ENCODE measurements around the gene HLTF.
"Not testable (repeated sequence)": the region's sequence is repeated elsewhere in the genome, so short reads cannot be mapped to it uniquely, and the experiment has no call there.

HLTF gene, protein sequence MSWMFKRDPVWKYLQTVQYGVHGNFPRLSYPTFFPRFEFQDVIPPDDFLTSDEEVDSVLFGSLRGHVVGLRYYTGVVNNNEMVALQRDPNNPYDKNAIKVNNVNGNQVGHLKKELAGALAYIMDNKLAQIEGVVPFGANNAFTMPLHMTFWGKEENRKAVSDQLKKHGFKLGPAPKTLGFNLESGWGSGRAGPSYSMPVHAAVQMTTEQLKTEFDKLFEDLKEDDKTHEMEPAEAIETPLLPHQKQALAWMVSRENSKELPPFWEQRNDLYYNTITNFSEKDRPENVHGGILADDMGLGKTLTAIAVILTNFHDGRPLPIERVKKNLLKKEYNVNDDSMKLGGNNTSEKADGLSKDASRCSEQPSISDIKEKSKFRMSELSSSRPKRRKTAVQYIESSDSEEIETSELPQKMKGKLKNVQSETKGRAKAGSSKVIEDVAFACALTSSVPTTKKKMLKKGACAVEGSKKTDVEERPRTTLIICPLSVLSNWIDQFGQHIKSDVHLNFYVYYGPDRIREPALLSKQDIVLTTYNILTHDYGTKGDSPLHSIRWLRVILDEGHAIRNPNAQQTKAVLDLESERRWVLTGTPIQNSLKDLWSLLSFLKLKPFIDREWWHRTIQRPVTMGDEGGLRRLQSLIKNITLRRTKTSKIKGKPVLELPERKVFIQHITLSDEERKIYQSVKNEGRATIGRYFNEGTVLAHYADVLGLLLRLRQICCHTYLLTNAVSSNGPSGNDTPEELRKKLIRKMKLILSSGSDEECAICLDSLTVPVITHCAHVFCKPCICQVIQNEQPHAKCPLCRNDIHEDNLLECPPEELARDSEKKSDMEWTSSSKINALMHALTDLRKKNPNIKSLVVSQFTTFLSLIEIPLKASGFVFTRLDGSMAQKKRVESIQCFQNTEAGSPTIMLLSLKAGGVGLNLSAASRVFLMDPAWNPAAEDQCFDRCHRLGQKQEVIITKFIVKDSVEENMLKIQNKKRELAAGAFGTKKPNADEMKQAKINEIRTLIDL

GRCh38 chr3:149086232-149086988 lies at the start of gene HLTF:
HLTF (minus strand) TSS chr3:149086533; CDS start chr3:149086336, 197 bp downstream.
- peak; percentile 99 for DNase-seq (ENCODE audit: low read depth)

DNA sequence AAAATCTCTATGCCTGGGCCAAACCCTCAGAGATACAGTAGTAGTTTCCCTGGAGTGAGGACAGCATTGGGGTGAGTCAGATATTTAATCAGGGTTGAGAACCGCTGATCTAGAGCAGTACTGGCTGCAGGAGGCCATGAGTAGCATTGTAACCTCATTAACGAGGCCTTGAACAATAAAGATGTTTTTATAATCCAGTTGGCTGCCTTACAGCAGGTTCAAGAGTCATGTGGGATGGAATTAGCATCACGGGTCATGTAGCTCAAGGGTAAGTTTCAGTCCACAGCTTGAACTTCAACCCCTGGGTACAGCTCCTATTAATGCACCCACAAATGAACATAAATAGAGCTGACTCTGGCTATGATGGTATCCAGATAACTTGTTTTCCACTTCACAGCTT lies 48.2 kb upstream of the HLTF start:
- DNase-seq (ENCODE audit: low read depth): peak; percentile 75

DNA sequence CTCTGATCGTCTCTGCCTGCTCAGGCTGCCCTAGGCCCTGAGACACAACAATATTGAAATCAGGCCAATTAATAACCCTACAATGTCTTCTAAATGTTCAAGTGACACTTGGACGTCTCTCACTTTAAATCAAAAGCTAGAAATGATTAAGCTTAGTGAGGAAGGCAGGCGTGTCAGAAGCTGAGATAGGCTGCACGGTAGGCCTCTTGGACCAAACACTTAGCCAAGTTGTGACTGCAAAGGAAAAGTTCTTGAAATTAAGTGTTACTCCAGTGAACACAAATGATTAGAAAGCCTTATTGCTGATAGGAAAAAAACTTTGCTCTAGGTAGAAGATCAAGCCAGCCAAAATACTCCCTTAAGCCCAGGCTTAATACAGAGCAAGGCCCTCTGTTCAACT lies 45.3 kb upstream of the HLTF start:
- DNase-seq (ENCODE audit: low read depth): no peak

GRCh38 chr3:149129326-149130205 lies 43.2 kb upstream of the HLTF start, which contains the start of gene HPS3:
HPS3 (plus strand) TSS chr3:149129638; CDS start chr3:149129724, 86 bp downstream.
- peak; percentile 81 for DNase-seq (ENCODE audit: low read depth)

GRCh38 chr3:149128821-149129220 lies 42.5 kb upstream of the HLTF start:
- peak; percentile 6 for DNase-seq (ENCODE audit: low read depth)

GRCh38 chr3:149122721-149123578 lies 36.6 kb upstream of the HLTF start:
- DNase-seq (ENCODE audit: low read depth): no peak

- DNase-seq (ENCODE audit: low read depth): peak; percentile 70
Observed at GRCh38 chr3:149120051-149120972, 34.0 kb upstream of the HLTF start.

DNA sequence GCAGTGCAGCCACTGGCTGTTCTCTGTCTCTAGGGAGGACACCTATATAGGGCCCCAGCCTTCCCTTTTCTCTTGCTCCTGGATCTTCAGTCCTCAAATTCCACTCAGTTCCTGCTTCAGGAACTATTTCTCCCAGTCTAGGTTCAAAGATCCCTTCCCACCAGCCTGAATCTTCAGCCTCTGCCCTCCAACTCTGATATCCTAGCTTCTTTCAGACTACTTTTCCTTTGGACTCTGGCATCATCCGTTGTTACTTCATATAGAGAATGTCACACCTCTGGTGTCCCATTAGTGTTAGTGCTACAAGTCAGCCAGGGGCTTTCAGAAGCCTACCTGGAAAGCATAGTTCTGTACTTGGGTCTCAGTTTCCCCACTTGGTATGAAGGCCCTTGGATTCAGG lies 33.1 kb upstream of the HLTF start:
- DNase-seq (ENCODE audit: low read depth): no peak

DNA sequence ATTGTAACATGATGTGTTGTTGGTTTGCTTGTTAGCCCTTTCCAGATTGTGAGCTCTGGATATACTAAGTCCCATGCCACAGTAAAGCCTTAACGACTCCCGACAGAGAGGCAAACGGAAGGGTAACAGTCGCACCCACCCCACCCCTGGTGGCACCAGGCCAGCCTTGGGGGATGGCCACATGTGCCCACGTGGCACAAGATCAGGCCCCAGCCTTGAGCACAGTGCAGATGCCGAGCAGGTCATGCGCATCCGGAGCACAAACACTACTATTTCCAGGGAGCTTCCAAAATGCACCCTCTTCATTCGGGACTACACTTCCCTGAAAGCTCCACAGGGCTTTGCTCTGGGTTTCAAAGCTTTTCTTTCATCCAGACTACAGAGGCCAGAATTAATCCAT lies 32.4 kb upstream of the HLTF start:
- no peak for DNase-seq (ENCODE audit: low read depth)

GRCh38 chr3:149115114-149115513 lies 28.8 kb upstream of the HLTF start:
- no peak for DNase-seq (ENCODE audit: low read depth)

DNA sequence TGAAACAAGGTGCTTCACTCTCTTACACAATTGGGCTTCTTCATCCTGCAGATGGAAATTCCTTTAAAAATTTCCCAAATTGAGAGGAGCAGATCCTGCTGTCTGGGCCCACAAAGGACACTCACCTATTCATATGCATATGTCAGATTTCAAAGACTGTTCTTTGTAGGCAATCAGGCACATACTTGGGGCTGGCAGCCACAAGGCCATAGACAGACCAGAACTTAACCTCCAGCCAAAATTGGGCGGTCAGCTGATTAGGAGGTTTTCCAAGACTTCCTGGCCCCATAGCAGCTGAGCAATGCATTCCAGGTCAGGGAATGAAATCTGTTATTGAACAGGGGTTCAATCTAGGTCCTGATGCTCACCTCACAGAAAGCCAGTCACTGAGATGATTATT lies 28.1 kb upstream of the HLTF start:
- no peak for DNase-seq (ENCODE audit: low read depth)

DNA sequence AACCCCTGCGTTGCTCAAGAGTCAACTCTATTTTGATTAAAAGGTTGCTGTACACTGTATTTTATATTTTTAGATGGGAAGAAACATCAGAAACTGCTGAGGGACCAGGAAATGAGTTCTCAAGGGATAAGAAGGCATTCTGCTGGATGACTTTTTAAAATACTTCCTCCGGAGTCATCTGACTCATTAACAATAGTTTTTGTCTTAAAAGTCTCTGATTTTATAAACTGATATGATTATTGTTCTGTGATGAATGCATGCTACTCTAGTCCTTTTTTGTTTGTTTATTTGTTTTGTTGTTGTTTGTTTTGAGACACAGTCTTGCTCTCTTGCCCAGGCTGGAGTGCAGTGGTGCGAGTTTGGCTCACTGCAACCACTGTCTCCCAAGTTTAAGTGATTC lies 18.2 kb upstream of the HLTF start:
- no peak for DNase-seq (ENCODE audit: low read depth)

GRCh38 chr3:149101641-149102040 lies 15.3 kb upstream of the HLTF start:
- DNase-seq (ENCODE audit: low read depth): no peak

DNA sequence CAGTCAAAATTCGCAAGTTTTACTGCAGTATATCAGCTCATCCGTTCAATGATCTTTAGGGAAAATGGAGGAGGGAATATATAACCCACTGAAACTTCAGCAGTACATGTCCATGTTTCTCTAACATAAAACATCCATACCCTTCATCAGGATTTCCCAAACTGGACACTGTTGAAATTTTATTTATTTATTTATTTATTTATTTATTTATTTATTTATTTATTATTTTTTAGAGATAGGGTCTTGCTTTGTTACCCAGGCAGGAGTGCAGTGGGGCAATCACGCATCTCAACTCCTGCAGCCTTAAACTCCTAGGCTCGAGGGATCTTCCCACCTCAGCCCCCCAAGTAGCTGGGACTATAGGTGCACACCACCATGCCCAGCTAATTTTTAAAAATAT lies 14.8 kb upstream of the HLTF start:
- no peak for DNase-seq (ENCODE audit: low read depth)

DNA sequence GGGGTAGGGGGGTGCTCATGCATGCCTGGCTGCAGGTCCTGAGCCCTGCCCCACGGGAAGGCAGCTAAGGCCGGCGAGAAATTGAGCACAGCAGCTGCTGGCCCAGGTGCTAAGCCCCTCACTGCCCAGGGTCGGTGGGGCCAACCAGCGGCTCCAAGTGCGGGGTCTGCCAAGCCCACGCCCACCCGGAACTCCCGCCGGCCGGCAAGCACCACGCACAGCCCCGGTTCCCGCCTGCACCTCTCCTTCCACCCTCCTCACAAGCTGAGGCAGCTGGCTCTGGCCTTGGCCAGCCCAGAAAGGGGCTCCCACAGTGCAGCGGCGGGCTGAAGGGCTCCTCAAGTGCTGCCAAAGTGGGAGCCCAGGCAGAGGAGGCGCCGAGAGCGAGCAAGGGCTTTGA lies 11.7 kb upstream of the HLTF start:
- not testable (repeated sequence) for DNase-seq (ENCODE audit: low read depth)

GRCh38 chr3:149095487-149095886 lies 9.2 kb upstream of the HLTF start:
- no peak for DNase-seq (ENCODE audit: low read depth)

DNA sequence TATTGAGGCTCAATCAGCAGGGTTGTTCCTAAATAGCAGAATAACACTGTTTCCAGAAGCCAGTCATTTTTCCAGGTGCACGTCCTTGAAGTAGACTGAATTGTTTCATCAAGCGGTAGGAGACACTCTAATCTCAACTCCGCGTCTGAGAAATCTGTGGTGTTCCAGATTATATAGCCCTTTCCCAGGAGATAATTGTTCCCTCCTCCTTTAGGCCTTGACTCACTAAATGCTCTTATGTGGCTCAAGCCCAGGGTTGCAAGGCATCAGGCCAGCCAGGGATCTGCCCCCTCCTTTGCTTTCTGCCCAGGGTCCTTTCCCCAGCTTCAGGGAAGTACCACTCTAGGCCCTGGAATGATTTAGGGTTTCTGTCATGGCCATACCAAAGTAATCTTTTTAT lies 5.7 kb upstream of the HLTF start:
- peak; percentile 54 for DNase-seq (ENCODE audit: low read depth)

DNA sequence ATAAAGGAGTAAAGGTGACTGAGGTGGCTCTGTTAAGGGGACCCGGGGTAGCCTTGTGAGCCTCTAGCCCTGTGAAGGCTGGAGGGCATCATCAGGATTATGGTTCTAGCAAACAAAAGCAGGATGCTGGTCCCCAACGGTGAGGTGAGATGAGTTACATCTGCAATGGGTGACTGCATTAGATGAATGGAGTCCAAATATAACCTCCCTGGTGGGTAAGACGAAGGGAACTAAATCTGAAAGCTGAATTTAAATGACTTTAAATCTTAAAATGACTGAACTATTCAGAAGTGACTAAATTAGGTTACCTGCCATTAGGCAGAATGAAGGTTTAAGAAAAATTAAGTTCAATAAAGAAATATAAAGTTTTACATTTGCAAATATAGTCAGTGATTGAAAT lies 4.6 kb upstream of the HLTF start:
- DNase-seq (ENCODE audit: low read depth): no peak

DNA sequence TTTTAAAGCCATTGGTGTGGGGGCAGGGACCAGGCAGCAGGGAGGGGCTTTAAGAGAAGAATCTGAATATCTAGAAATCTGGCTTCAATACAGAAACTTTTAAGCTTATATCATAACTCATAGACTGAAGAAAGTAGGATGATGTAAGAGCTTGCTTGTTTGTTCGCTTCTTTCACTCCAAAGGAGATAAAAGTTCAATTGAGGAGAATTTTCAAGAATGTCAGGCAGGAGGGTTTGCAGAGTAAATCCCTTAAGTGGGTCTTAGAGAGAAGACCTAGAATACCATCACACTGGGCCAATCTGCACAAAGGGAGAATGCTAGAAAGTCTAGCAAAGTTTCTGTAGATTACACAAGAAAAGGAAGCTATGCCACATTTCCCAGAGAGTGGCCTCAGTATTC lies 4.1 kb upstream of the HLTF start:
- DNase-seq (ENCODE audit: low read depth): peak; percentile 67

Data from amniotic epithelial cell (primary cell).